Brain microvascular endothelial cell (primary cell): ENCODE measurements around the gene RABL3.
A peak's percentile ranks its signal among the peaks of the same experiment; 100 is the strongest.

Source experiments
- DNase-seq: peaks from one replicate; pipeline ENCODE4 v3.0.0-alpha.2; 2020
- H3K27ac ChIP-seq: fragments of 250-450 bp; sonication (Bioruptor Pico); 2 replicates; pipeline ENCODE4 v1.5.1; 2020; ENCODE audit warnings: mild to moderate bottlenecking, moderate library complexity
- H3K27me3 ChIP-seq: fragments of 250-450 bp; sonication (Bioruptor Pico); replicated peaks from 2 replicates; pipeline ENCODE4 v1.5.1; 2020; ENCODE audit warnings: mild to moderate bottlenecking
- H3K36me3 ChIP-seq: fragments of 250-450 bp; sonication (Bioruptor Pico); replicated peaks from 2 replicates; pipeline ENCODE4 v1.5.1; 2020; ENCODE audit warnings: mild to moderate bottlenecking
- H3K4me3 ChIP-seq: 2 replicates; pipeline ENCODE4 v1.5.1; 2011; ENCODE audit warnings: low read depth, mild to moderate bottlenecking, control low read depth, low read length, moderate library complexity
- in situ Hi-C: cut with HindIII; loops from 2 replicates; pipeline ENCODE4 v1.10.0; 2017; ENCODE audit warnings: low sequenced_read_pairs, low pct_ligation_motif_present
- TF ChIP-seq, protein P1 (sequence below): IDR thresholded peaks from 2 replicates; pipeline ENCODE4 v1.5.1; 2011; ENCODE audit warnings: low read depth, mild to moderate bottlenecking, moderate library complexity, low read length, control low read depth, inconsistent platforms; ENCODE audit errors: missing control alignments

RABL3 gene

GRCh38 chr3:120756061-120756460 lies 13.7 kb upstream of the RABL3 start:
- no peak overlapping the region for H3K4me3 ChIP-seq
- no peak overlapping the region for H3K27ac ChIP-seq
- in situ Hi-C loops, result no loop called here
- peaks cover 3% of the 10 kb centered on the region for H3K36me3 ChIP-seq
- TF ChIP-seq, protein P1, sequence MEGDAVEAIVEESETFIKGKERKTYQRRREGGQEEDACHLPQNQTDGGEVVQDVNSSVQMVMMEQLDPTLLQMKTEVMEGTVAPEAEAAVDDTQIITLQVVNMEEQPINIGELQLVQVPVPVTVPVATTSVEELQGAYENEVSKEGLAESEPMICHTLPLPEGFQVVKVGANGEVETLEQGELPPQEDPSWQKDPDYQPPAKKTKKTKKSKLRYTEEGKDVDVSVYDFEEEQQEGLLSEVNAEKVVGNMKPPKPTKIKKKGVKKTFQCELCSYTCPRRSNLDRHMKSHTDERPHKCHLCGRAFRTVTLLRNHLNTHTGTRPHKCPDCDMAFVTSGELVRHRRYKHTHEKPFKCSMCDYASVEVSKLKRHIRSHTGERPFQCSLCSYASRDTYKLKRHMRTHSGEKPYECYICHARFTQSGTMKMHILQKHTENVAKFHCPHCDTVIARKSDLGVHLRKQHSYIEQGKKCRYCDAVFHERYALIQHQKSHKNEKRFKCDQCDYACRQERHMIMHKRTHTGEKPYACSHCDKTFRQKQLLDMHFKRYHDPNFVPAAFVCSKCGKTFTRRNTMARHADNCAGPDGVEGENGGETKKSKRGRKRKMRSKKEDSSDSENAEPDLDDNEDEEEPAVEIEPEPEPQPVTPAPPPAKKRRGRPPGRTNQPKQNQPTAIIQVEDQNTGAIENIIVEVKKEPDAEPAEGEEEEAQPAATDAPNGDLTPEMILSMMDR, result no peak
- no peaks in the 10 kb centered on the region for H3K27me3 ChIP-seq
- DNase-seq, result no peak

- TF ChIP-seq, protein P1, result no peak
- in situ Hi-C loops, result no loop called here
- Histone ChIP-seq H3K27me3 (no peaks in the 10 kb centered on the region), H3K4me3 (no peak overlapping the region), H3K27ac (peak overlapping the region; percentile 34), H3K36me3 (peaks cover 3% of the 10 kb centered on the region)
- DNase-seq, result no peak
These were observed 11.5 kb upstream of the RABL3 start for GRCh38 chr3:120753810-120754209.

DNA sequence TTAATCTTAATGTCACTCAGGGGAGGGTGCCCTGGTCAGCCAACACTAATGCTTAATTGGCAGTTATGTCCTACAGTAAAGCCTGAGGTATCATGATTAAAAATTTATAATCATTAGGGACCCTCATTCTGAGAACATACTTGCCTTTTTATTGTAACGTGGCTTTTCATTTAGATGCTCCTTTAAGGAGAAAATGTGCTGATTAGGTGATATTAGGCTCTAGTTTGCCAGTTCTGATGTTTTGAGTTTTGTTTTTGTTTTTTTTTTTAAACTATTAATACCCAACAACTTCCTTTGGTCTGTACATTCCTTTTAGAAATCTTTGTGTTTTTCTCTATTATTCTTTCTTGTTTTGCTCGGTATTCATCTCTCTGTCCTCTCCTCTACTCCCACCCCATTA lies 10.5 kb upstream of the RABL3 start:
- Histone ChIP-seq H3K4me3 (no peak overlapping the region), H3K36me3 (peaks cover 3% of the 10 kb centered on the region), H3K27me3 (no peaks in the 10 kb centered on the region), H3K27ac (no peak overlapping the region)
- TF ChIP-seq, protein P1, result no peak
- in situ Hi-C loops, result no loop called here
- DNase-seq, result no peak

- TF ChIP-seq, protein P1, result no peak
- Histone ChIP-seq H3K27me3 (no peaks in the 10 kb centered on the region), H3K36me3 (peaks cover 3% of the 10 kb centered on the region), H3K27ac (no peak overlapping the region), H3K4me3 (no peak overlapping the region)
- in situ Hi-C loops, result no loop called here
- no peak for DNase-seq
These were observed 9.9 kb upstream of the RABL3 start for GRCh38 chr3:120752230-120752629.

GRCh38 chr3:120749843-120750242 lies 7.5 kb upstream of the RABL3 start:
- Histone ChIP-seq H3K27me3 (no peaks in the 10 kb centered on the region), H3K27ac (no peak overlapping the region), H3K36me3 (no peaks in the 10 kb centered on the region), H3K4me3 (no peak overlapping the region)
- in situ Hi-C loops, result no loop called here
- TF ChIP-seq, protein P1, result no peak
- no peak for DNase-seq

- no peak for DNase-seq
- in situ Hi-C loops, result no loop called here
- no peak overlapping the region for H3K27ac ChIP-seq
- no peak overlapping the region for H3K4me3 ChIP-seq
- H3K36me3 ChIP-seq, result no peaks in the 10 kb centered on the region
- H3K27me3 ChIP-seq, result no peaks in the 10 kb centered on the region
- TF ChIP-seq, protein P1, result no peak
These were observed 3.1 kb upstream of the RABL3 start for GRCh38 chr3:120745466-120745865.
